Skeletal muscle tissue (tissue), 4 donors: Measurements from ENCODE around the gene NR1H2. TPM values are rescaled to one million over a fixed set of nuclear protein-coding genes. Genes with fewer than 3 reads are reported as not detected.
"Not testable (repeated sequence)": the region's sequence is repeated elsewhere in the genome, so short reads cannot be mapped to it uniquely, and the experiment has no call there.

Source experiments
- H3K27ac ChIP-seq: one replicate; pipeline ENCODE4 v1.7.0; 2013; ENCODE audit warnings: mild to moderate bottlenecking, low read depth, low read length, inconsistent platforms
- H3K27me3 ChIP-seq, 3 donors: one replicate each; pipeline ENCODE4 v1.7.0; 2013; ENCODE audit warnings: low read length in 3 of 3; ENCODE audit not compliant: control insufficient read depth in 3 of 3, insufficient read depth in 3 of 3
- H3K36me3 ChIP-seq, 3 donors: one replicate each; pipeline ENCODE4 v1.7.0; 2013; ENCODE audit warnings: low read length in 3 of 3; ENCODE audit not compliant: control insufficient read depth in 3 of 3, insufficient read depth in 3 of 3
- H3K4me1 ChIP-seq, 3 donors: one replicate each; pipeline ENCODE4 v1.7.0; 2013; ENCODE audit warnings: low read length in 3 of 3, mild to moderate bottlenecking in 3 of 3; ENCODE audit not compliant: control insufficient read depth in 3 of 3, insufficient read depth in 3 of 3
- H3K4me3 ChIP-seq, 3 donors: one replicate each; pipeline ENCODE4 v1.7.0; 2013; ENCODE audit warnings: low read length in 3 of 3
- H3K9ac ChIP-seq, 3 donors: one replicate each; pipeline ENCODE4 v1.7.0; 2013; ENCODE audit warnings: low read length in 3 of 3, mild to moderate bottlenecking in 3 of 3, moderate library complexity in 2 of 3, low read depth in 1 of 3
- H3K9me3 ChIP-seq, 3 donors: one replicate each; pipeline ENCODE4 v1.7.0; 2013; ENCODE audit warnings: low read length in 3 of 3; ENCODE audit not compliant: control insufficient read depth in 3 of 3
- total RNA-seq: library from RNA; depleted of rRNA; stranded (reverse); fragments of >200 nt; gene quantifications from one replicate; pipeline ENCODE4 v1.2.3, GENCODE V29; 2014
- donor health status: Osteomylitis.

Gene NR1H2
- total RNA-seq, 1 donor from 2014 or later: 32.9 TPM

DNA sequence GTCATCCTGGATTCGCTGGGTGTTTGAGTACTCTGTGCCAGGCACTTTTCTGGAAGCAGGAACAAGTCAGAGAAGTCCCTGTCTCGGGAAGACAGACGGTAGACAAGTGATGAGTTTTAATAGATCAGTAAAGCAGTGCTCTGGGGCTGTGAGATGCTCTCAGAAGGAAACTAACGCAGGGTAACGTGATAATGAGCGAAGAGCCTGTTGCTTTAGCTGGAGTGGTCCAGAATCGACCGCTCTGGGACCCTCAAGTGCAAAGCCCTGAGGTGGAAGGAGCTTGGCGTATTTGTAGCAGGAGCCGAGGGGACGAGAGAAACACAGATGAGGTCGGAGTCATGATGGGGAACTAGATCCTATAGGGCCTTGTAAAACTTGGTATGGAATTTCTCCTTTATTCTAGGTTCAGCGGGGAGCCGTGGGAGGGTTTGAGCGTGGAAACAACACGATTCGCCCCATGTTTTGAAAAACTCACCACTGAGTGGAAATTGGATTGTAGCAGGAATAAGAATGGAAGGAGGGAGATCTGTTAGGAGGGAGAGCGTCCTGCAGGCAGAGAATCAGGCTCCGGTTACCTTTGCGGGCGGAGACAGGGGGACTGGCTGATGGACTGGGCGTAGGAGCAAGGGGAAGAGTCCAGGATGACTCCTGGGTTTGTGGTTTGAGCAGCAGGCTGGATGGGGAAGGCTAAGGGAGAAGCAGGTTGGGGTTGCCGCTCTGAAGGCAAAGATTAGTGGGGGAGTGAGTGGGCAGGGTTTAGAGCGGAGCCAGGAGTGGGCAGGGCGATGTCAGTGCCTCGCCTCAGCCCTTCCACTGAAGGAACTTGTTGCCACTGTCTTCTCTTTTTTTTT lies 8.7 kb downstream of the NR1H2 start:
- Histone ChIP-seq H3K27ac (peak overlapping the region; percentile 88), H3K36me3 (peaks cover 25 to 29% (median 27%) of the 10 kb centered on the region in 3 donors), H3K9ac (peak overlapping the region; percentile 68 to 82 (median 78)), H3K27me3 (no peaks in the 10 kb centered on the region), H3K4me3 (peak overlapping the region; percentile 63 to 84 (median 79)), H3K9me3 (no peaks in the 10 kb centered on the region), H3K4me1 (peaks cover 14 to 18% (median 16%) of the 10 kb centered on the region in 3 donors)

DNA sequence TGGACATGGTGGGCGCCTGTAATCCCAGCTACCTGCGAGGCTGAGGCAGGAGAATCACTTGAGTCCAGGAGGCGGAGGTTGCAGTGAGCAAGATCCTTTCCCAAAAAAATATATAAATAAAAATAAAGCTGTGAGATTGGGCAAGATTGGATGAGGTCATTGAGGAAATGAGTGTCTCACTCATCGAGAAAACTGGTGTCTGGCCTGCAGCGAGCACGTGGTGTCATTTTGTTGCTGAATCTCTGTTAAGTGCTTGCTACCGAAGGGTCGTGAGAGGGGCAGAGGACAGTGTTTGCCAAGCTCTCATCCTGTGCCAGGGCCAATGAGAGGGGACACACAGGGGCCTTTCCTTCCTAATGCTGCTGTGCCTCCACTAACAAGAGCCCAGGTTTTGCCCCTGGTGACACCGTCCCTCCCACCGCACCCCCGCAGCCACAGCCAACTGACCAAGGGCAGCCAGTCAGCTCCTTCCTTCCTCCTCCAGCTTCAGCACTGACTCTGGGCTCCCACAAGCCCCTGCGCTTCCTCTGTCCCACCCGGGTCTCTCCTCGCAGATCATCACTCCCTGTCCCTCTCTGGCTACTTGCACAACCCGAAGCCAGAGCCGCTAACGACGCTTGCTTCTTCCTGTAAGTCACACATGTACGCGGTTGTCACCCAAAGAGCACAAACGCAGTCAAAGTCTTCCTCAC lies 11.1 kb downstream of the NR1H2 start:
- H3K4me3 ChIP-seq: no peak overlapping the region
- H3K9me3 ChIP-seq: no peaks in the 10 kb centered on the region
- no peaks in the 10 kb centered on the region for H3K27me3 ChIP-seq
- H3K9ac ChIP-seq: no peak overlapping the region
- peaks cover 14 to 18% (median 16%) of the 10 kb centered on the region in 3 donors for H3K4me1 ChIP-seq
- no peak overlapping the region for H3K27ac ChIP-seq
- peaks cover 6 to 8% (median 6%) of the 10 kb centered on the region in 3 donors for H3K36me3 ChIP-seq

DNA sequence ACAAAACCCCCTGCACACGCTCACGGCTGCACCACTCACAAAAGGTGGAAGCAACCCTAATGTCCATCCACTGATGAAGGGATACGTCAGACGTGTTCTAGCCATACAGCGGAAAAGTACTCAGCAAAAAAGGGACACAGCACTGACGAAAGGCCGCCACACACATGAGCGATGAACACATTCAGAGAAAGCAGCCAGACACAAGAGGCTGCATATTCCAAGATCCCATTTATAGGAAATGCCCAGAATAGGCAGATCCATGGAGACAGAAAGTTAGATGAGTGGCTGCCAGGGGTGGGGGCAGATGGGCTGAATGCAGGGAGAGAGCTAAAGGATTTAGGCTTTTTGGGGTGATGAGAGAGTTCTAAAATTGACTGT lies 11.6 kb downstream of the NR1H2 start:
- peaks cover 14 to 18% (median 16%) of the 10 kb centered on the region in 3 donors for H3K4me1 ChIP-seq
- H3K4me3 ChIP-seq: no peak overlapping the region
- H3K27ac ChIP-seq: no peak overlapping the region
- H3K9me3 ChIP-seq: no peaks in the 10 kb centered on the region
- H3K36me3 ChIP-seq: peaks cover 2 to 6% (median 4%) of the 10 kb centered on the region in 3 donors
- no peaks in the 10 kb centered on the region for H3K27me3 ChIP-seq
- no peak overlapping the region for H3K9ac ChIP-seq

DNA sequence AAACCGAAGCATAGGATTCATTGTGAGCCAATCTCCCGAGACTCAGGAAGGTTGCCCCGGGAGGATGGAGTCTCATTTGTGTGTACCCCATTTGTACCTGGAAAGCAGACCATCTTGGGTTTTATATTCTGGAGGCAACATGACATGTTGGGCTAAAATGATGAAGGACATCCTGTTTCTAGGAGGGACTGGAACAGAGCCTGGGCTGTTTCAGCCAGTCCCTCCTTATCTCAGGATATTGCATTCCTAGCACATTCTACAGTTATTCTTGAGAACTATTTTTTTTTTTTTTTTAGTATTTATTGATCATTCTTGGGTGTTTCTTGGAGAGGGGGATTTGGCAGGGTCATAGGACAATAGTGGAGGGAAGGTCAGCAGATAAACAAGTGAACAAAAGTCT lies 14.0 kb downstream of the NR1H2 start:
- not testable (repeated sequence) for H3K27me3 ChIP-seq, H3K9ac ChIP-seq, H3K27ac ChIP-seq, H3K9me3 ChIP-seq, H3K36me3 ChIP-seq, H3K4me1 ChIP-seq, H3K4me3 ChIP-seq

DNA sequence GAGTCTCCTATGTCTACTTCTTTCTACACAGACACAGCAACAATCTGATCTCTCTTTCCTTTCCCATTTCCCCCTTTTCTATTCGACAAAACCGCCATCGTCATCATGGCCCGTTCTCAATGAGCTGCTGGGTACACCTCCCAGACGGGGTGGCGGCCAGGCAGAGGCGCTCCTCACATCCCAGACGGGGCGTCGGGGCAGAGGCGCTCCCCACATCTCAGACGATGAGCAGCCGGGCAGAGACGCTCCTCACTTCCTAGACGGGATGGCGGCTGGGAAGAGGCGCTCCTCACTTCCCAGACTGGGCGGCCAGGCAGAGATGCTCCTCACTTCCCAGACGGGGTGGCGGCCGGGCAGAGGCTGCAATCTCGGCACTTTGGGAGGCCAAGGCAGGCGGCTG lies 14.7 kb downstream of the NR1H2 start:
- not testable (repeated sequence) for H3K9ac ChIP-seq, H3K36me3 ChIP-seq, H3K4me3 ChIP-seq, H3K4me1 ChIP-seq, H3K27ac ChIP-seq, H3K27me3 ChIP-seq, H3K9me3 ChIP-seq

DNA sequence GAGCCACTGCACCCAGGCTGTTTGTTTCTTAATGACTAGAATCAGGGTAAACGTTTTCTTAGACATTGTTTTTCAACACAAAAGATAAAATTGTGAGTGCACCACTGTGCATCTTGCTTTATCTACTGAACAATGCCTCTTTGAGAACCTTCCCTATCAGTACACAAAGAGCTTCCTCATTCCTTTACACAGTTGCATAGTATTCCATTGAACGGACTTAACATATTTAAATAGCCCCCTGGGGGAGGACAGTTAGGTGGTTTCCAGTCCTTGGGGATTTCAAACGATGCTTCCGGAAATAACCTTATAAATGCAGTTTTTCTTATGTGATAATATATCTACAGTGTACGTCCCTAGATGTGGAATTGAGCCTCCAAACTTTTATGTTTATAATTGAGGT lies 16.5 kb downstream of the NR1H2 start:
- Histone ChIP-seq H3K36me3 (peaks cover 0 to 2% (median under 1%) of the 10 kb centered on the region in 3 donors), H3K9me3 (no peaks in the 10 kb centered on the region), H3K9ac (no peak overlapping the region), H3K4me1 (no peaks in the 10 kb centered on the region), H3K27me3 (no peaks in the 10 kb centered on the region), H3K27ac (no peak overlapping the region), H3K4me3 (no peak overlapping the region)

DNA sequence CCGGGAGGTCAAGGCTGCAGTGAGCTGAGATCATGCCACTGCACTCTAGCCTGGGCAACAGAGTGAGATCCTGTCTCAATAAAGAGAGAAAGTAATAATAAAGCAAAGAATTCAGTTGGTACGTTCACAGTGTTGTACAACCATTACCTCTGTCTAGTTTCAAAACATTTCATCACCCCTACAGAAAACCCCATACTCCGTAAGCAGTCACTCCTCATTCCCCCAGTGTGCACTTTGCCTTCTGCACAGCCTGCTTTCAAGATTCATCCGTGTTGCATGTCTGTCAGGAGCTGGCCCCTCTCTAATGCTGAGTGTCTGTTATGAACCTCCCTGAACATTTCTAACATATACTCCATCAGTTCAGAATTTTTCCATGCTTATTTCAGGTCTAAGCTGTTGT lies 17.3 kb downstream of the NR1H2 start:
- Histone ChIP-seq H3K4me3 (no peak overlapping the region), H3K9ac (no peak overlapping the region), H3K9me3 (no peaks in the 10 kb centered on the region), H3K36me3 (no peaks in the 10 kb centered on the region), H3K4me1 (no peaks in the 10 kb centered on the region), H3K27me3 (no peaks in the 10 kb centered on the region), H3K27ac (no peak overlapping the region)

DNA sequence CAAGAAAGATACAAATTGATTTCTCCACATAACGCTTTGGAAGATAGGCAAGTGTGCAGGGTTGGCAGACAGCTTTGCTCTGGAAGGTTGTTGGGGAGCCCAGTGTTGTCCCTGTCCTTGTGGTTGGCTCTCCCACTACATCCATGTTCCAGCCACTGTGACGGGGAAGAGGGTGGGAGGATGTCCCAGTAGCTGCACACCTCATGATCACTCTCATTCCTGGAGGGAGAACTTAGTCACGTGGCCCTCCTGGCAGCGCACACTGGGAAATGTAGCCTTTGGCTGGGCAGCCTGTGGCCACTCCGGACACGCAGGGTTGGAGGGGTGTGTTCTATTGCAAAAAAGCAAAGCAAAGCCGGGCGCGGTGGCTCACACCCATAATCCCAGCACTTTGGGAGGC lies 17.8 kb downstream of the NR1H2 start:
- Histone ChIP-seq H3K36me3 (no peaks in the 10 kb centered on the region), H3K9ac (no peak overlapping the region), H3K4me1 (no peaks in the 10 kb centered on the region), H3K27me3 (no peaks in the 10 kb centered on the region), H3K9me3 (no peaks in the 10 kb centered on the region), H3K27ac (no peak overlapping the region), H3K4me3 (no peak overlapping the region)

DNA sequence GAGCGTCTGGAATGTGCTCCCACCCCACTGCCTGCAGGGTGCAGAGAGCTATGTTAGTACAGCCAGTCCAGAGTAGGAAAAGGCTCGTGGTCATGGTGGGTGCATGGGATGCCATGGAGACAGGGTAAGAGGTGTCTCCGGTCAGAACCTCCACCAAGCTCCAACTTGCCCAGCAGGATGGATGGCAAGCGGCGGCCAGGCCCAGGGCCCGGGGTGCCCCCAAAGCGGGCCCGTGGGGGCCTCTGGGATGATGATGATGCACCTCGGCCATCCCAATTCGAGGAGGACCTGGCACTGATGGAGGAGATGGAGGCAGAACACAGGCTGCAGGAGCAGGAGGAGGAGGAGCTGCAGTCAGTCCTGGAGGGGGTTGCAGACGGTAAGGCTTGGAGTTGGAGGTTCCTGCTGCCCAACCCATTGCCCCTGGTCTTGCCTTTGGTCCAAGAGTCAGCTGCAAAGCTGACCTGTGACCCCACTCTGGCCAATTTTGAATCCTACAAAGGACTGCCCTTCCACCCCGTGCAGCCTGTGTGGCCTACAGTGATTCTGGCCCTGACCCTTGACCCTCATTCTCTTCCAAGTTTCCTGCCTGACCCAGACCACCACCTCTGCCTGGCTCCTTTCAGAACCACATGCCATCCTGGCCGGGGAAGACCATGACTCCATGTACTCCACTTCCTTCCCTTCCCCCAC lies 22.6 kb downstream of the NR1H2 start:
- no peaks in the 10 kb centered on the region for H3K9me3 ChIP-seq
- H3K36me3 ChIP-seq: peaks cover 0 to 3% (median 2%) of the 10 kb centered on the region in 3 donors
- H3K27ac ChIP-seq: no peak overlapping the region
- H3K27me3 ChIP-seq: no peaks in the 10 kb centered on the region
- H3K9ac ChIP-seq: no peak overlapping the region
- no peak overlapping the region for H3K4me3 ChIP-seq
- no peaks in the 10 kb centered on the region for H3K4me1 ChIP-seq

DNA sequence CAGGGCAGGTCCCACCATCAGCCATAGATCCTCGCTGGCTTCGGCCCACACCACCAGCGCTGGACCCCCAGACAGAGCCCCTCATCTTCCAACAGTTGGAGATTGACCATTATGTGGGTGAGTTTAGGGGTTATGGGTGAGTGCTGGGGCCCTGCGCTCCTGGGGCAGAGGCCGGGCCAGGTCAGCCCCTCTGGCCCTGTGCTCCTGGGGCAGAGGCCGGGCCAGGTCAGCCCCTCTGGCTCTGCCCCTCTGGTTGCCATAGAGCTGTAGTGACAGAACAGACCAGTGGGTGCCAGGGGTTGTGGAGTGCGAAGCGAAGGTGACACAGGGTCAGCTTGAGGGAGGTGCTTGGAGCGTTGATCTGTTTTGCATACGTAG lies 23.1 kb downstream of the NR1H2 start:
- Histone ChIP-seq H3K9me3 (no peaks in the 10 kb centered on the region), H3K27ac (no peak overlapping the region), H3K4me3 (no peak overlapping the region), H3K27me3 (no peaks in the 10 kb centered on the region), H3K9ac (no peak overlapping the region), H3K36me3 (peaks cover 0 to 5% (median 2%) of the 10 kb centered on the region in 3 donors), H3K4me1 (no peaks in the 10 kb centered on the region)
